Central memory CD4-positive, alpha-beta T cell (primary cell): ENCODE data around the gene NHEJ1.

Experiments
- DNase-seq: peaks from one replicate; pipeline ENCODE4 v3.0.0; 2022

NHEJ1 gene

DNA sequence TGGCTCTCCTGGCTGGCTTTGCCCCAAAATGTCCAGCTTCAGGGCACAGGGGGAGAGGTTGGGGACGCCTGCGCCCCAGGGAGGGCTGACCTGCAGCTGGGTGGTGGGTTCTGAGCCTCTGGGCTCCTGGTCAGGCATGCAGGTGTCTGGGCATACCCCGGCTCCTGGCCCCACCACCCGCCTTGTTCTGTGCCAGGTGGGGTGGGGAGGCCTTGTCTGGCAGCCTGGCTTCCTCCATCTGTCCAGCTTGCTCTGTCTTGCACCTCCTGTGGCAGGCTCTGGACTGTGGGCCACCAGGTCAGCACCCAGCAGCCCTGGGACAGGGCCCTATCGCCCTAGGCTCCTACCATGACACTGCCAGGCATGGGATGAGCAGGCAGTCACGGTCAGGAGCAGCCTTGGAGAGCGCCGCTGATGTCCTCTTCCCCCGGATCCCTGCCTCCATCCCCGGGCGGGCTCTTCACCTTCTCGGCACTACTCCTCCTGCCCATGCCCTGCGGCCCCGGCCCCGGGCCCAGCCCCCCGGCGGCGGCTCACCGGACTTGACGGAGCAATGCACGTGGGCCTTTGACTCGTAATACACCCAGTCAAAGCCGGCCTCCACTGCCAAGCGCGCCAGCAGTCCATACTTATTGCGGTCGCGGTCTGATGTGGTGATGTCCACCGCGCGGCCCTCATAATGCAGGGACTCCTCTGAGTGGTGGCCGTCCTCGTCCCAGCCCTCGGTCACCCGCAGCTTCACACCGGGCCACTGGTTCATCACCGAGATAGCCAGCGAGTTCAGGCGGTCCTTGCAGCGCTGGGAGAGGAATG lies 103.5 kb downstream of the NHEJ1 start:
- DNase-seq = no peak

DNA sequence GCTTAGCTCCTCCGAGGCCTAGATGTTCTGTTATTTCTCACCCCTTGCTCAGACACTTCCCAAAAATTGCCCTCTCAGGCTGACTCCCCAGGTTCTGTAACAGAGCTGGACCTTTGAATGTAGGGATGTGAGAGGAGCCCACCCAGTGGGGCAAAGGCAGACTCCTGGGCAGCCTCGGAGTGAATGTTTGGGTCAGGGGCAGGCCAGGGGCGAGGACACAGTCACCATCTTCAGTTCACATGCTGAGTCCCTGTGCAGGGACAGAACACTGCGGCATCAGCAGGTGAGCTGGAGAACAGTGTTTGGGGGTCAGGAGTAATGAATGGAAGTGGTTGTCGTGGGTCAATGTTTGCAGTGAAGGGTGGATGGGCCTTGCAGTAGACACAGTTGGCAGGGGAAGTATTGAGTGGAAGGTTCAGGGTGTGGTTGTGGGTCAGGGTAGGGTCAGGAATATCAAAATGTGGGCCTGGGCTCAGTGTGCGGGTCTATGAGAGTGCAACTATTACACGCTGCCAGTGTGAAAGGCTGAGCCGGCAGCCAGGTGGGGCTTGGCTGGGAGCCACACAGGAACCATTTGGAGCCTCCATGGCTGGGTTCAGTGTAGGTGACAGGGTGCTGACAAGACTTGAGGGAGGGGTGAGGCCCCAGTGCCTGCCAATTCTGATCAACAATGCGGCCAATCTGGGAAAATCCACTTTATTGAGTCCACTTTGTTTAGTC lies 104.3 kb downstream of the NHEJ1 start:
- DNase-seq = no peak

DNA sequence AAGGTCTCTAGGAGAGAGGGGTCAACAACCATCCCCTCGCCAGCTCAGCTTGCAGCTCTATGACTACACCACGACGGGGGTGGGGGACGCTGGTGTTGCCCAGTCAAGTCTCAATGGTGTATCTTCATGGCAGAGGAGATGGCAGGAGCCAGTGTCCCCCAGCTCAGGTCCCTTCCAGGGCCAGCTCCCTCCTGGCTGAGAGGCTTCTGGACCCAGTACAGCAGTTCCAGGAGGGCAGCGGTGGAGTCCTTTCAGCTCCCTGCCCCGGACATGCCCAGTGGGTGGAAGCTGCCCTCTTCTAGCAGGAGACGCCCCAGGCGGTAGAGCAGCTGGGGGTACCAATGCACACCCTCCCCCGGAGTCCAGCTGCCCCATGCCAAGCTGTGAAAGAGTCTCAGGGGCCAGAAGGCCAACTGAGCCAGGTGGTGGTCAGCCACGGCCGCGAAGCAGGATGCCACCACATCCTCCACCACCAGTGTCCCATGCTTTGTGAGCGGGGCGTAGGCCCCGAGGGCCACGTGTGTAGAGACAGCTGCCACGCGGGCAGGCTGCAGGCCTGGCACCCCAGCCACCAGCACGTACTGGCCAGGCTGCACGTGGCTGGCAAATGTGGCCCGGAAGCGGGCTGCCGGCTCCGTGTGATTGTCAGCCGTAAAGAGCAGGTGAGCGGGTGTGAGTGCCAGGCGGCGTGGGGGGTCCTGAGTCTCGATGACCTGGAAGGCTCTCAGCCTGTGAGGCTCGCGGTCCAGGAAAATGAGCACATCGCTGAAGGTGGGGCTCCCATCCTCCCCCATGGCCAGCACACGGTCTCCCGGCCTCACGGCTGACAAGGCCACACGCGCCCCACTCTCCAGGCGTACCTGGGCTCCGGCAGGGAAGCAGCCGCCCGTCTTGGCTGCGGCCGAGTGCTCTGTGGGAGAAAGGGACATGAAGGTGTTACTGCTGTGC lies 105.4 kb downstream of the NHEJ1 start:
- no peak for DNase-seq

DNA sequence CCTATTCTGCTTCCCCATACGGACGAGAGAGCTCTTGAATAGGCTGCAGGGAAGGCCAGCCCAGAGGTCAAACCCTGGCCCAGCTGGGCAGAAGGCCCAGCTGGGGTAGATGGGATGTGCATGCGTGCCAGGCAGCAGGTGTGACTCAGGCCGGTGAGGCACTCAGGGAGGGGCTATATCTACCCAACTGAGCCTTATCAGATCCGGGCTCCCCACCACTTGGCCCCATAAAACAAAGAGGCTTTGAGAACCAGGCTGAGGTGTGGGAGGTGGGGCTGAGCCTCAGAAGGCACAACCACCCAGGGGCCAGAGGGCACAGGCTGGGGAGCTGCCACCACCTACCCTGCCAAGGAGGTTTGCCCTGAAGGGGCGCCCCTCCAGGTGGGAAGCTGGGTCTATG lies 111.3 kb downstream of the NHEJ1 start:
- no peak for DNase-seq

DNA sequence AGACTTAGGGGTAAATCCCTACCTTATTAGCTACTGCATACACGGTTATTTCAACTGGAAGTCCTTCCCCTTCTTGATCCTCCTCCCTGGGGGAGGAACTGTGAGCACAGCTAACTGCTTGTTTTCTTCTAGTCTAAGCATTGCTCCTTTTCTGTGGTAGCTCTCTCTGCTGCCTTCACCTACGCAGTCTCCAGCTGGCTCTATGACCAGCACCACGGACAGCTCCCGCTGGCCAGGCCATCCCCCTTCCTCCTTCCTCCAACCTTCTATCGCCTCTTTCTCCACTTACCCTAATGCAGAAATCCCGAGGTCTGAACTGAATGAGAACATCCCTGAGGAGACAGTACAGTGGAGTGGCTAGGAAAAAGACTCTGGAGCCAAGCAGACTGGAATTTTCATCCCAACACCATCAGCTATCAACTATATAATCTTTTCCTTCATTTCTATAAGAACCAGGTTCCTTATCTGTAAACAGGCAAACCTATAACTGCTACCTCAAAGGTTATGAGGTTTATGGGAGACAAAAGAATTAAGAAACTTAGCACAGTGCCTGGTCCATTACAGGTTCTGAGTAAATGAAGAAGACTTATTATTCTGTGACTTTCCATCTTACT lies 114.6 kb downstream of the NHEJ1 start:
- DNase-seq = no peak

DNA sequence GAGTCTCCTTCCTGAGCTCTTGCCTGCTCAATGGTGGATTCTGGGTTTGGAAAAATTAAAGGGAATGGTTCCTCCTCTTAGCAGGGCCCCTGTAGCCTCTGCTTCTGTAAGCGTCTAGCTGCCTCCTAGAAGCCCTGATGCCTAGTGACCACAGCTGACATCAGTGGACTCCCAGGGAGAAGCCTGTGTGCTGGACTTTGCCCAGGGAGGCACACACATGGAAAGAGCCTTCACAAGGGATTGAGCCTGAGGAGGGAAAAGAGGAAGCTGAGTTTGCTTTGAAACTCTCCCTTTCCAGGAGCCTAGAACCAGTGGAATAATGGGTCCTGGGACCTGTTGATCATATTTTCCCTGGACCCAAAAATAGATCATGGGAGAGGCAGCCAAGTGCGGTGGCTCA lies 117.9 kb downstream of the NHEJ1 start:
- no peak for DNase-seq

DNA sequence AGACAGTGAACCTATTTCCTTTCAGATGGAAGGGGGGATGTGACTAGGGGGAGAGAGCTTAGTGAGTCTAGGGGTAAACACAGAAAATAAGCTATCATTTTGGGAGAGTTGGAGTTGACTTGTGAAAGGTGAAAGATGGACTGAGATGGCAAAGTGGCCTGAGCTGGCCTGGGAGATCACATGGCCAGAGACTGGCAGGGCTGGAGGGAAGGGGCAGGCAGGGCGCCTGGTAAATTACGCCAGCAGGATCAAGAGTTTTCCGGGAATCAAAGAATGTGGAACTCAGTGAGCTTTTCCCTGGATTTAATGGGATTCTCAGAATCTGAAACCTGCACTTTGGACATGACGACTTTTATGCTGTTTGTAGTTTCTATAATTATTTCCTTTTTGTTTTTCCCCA lies 118.5 kb downstream of the NHEJ1 start:
- no peak for DNase-seq

DNA sequence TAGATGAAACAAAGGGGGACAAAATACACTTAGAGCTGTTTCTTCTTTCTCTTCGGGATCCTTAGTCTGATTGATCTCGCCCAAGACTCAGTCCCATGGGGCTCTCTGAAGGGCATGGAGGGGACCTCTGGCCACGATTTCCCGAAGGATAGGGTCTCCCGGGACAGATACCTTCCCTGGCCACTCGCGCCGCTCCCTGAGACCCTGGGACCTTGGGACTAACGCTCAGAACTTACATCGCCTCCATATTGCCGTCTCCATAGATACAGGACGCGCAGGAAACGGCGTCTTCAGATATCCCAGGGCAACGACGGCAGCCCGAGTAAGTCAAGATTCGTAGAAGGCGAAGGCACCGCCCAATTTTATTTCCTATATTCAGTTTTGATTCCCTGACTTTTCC lies 119.4 kb downstream of the NHEJ1 start, which contains the start of gene CFAP65:
CFAP65 (minus strand) TSS at position 265 of the 400 bp plus-strand sequence. CDS start 2,468 bp downstream, outside the sequence.
- no peak for DNase-seq

DNA sequence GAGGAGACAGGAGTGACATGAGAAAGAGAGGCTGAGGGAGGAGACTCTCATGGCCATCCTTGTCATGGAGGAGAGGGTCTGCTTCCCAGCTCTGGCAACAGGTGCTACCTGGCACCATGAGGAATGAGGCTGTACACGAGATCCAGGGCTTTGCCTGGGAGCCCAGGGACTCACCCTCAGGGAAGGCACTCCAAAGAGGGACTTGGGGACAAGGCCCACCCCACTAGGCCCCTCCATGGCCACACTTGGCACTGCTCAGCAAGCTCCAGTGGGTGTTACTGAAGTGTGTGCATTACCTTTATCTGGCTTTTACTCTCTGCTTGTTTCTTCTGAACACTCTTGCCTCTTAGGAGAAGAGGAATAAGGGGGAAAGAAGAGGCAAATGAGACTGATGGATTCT lies 122.0 kb downstream of the NHEJ1 start:
- DNase-seq = no peak

DNA sequence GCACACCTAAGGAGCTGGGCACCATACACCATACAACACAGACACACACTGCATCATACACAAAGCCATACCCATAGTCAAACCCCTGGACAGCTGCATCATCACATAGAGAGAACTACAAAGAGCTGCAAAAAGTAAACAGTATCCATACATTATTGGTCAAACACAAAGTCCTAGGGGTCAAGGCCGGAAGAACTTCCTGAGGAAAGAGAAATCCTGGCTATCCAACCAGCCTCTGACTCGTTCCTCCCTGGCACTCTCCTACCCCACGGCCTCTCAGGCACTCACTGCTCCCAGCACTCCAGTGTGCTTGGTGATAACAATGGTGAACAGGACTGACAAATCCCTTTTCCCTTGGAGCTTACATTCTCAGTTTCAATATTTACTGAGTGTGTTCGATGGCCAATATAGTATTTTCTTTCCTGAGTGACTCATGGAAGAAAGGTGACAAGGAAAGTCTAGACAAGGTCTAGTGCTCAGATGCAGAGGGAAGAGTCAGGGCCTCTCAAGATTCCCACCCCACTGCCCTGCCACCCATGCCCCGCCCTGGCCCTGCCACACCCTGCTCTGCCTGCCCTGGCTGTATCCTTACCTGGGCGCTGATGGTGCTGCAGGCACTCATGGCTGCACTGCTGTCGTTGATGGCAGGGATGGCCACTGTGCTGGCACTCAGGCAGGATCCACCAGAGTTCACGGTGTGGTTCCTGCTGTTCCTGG lies 122.7 kb downstream of the NHEJ1 start:
- no peak for DNase-seq

DNA sequence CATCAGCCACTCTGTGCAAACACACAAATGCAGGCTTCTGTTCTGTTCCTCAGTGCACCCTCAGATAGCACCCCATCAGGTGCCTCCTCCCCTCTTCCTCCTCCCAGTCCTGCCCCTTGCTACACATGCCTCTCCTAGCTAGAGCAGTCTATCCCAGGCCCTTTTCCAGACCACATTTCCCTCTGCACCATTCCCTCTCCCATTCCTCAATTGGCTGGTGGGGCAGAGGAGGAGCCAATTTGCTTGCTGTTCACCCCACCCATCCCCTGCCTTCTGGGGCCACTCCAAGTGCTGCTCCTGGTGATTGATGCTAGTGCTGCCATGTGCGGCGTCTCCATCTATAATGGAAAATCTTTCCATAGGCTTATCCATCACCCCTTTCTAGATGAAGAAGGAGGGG lies 124.7 kb downstream of the NHEJ1 start:
- DNase-seq = no peak

DNA sequence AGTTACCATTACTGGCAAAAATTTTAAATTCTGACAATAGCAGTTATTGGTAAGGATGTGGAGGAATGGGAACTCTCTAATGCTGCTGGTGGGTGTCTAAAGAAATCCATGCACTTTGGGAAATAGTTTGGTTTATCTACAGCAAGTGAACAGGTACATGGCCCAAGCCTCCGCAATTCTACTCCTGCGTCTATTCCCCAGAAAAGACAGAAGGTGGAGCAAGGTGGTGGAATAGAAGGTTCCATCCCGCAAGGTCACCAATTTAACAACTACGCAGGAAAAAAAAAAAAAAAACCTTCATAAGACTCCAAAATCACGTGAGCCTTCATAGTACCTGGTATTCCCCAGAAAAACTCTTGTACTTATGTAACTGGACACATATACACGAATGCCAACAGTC lies 125.8 kb downstream of the NHEJ1 start:
- no peak for DNase-seq

DNA sequence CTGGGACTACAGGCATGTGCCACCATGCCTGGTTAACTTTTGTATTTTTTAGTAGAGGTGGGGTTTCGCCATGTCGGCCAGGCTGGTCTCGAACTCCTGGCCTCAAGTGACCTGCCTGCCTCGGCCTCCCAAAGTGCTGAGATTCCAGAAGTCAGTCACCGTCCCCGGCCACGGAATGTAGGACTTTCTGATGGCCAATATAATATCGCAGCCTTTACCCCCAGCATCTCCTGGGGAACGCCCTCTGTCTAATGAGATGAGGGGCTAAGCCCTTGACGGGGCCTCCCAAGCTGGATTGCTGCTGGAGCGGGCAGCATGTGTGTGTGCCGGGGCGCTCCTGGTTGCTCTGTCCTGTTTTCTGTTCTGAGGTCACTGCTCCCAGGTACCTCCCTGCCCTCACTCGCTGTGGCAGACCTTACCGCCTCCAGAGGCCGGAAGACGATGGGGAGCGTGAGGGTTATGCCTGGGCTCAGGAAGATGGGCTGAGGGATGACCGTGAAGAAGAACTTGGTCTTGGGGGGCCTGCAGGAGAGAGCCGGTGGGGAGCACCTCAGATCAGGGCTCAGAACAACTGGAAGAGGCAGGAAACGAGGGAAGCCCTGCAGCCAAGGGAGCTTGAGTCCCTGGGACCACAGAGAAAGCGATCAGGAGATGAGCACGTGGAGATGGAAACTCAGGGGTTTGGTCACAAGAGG lies 128.4 kb downstream of the NHEJ1 start:
- DNase-seq = no peak

DNA sequence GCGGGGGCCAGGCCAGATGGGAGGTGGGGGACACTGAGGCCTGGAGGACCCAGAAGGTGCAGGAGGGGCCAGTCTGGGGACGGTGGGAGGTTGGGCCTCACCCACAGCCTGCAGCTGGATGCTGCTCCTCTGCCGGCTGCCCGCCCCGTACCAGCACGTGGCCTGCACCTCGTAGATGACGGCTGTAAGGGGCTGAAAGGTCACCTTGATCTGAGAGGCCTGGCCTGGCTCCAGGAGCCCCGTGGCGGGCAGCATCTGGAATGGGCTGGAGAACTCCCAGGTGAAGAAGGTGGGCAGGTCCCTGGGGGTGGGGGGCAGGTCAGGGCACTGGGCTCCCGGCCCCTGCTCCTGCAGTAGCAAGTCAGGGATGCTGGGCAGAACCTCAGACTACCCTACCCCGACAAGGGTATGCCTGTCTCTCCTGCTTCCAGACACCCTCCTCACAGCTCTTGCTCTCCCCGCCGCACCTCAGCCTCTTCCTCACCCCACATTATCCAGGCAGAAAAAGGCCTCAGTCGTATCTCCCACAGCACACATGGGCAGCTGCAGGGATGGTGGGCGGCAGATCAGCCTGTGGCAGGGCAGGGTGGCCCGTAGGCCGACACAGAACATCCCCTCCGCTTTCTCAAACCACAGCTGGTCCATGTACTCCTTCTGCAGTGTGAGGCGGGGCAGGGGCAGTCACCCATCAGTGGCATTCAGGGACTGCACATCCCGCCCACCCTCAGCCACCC lies 129.4 kb downstream of the NHEJ1 start:
- no peak for DNase-seq

DNA sequence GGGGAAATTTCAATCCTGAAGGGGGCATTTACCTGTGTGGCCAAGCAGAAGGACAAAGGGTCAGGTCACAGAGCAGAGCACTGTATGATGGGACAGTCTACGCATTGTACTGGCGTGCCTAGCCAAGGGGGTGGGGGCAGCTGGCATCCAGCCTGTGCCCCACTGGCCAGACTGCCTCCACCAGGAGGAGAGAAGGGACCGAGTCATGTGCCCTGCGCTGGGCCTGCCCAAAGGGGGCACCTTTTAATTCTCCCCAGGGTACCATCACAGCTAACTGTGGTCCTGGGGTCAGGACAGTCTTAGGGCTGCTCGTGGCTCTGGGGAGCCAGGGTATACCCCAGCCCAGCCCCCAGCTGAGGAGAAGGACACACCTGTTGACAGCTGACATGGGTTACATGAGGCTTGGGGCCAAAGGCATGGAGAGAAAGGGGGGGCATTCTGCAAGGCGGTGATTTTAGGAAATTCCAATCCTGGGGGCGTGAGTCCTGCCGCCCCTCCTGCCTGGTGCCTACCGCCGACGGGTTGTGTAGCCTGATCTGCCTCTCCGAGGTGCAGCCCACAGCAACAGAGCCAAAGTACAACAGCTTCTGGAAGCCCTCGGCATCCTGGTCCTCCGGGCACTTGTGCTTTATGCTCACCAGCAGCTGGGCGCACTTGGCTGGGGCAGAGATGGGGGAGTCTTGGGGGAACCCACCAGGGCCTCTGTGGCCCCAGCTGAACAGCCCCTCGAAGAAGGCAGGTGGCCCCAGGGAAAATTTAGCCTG lies 130.3 kb downstream of the NHEJ1 start:
- no peak for DNase-seq

DNA sequence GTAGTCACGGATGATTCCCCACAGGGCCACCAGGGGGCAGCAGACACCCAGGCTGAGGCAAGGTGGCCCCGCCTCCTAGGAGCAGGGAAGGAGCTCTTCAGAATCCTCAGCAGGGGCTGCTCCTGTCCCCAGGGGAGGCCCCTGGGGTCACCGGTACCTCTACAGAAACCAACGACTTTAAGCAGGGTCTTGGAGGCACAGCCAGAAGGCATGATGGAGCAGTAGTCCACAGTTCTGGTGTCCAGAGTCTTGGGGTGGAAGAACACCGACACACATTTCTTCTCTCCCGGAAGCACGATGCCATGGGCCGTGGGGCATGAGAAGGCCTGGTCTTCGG lies 130.8 kb downstream of the NHEJ1 start:
- DNase-seq = peak; percentile 64

DNA sequence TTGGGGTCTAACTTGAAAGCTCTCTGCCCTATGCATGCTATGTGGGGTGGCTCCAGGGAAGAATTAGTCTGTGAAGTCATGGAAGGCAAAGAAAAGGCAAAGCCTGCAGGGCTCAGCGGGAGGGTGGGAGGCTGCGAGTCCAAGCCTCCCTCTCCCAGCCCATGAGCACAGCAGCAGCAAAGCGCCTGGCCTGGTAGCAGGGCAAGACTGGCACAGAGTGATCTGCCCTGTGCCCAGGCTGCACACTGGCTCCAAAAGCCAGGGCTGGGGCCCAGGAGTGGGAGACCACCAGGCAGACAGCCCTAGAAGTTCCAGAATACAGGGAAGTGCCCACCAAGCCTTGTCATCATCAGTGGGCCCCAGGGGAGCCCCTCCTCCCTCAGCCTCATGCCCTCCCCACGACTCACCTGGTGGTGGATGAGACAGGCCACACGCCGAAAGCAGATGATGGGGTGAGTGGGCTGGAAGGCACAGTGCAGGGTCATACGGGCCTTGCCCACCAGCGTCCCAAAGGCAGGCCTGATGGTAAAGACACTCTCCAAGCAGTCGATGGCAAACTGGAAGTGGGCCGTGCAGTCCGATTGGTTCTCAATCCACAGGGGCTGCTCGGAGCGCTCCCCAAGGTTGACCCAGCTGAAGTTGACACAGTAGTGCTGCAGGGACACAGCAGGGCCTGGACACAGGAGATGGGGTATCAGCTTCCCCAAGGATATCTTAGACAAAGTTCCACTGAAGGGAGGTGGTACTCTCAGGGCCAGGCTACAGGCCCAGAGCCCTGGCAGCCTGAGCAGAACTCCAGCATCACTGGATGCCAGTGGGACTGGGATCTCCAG lies 131.4 kb downstream of the NHEJ1 start:
- no peak for DNase-seq

DNA sequence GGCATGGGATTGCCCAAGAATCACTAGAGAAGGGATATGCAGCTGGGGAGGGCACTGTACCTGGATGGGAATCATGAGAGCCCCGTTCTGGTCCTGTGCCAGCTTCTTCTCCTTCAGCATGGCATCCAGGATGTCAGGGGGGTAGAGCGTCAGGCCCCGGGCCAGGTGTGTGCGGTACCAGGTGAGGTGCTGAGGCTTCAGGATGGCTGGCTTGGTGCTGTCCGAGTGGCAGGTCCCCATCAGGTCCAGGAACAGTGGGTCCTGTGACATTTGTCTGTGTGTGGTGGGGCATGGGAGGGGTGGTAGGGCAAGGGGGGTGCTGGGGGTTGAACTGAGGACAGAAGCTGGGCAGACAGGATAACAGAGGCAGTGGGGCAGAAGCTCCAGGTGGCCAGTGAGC lies 132.5 kb downstream of the NHEJ1 start:
- DNase-seq = no peak

DNA sequence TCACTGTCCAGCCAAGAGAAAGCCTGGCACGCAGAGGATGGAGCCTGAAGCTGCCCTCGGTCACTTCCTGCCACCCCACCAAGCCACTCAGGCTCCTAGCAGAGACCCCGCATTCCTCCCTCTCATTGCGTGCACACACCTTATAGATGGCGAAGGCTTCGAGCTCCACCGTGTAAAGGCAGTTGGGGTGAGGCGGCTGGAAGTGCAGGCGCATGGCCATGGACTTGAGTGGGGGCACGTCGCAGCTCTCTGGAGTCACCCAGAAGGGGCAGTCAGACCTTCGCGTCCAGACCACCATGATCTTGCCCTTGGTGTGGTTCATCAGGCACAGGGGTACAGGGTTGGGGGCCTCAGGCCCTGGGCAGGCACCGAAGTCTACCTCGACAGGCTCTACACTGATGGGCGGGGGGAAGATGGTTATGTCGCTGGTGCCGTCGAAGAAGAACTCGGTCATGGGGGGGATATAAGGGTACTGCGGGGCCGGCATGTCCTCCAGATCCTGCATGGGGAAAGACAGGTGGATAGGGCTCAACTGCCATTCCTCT lies 133.0 kb downstream of the NHEJ1 start:
- DNase-seq = no peak
